ENCODE results near the gene CIB4.

CIB4 gene

GRCh38 chr2:26639685-26640243 is 1.4 kb downstream of the CIB4 start:
- DNase-seq: no peak

DNA sequence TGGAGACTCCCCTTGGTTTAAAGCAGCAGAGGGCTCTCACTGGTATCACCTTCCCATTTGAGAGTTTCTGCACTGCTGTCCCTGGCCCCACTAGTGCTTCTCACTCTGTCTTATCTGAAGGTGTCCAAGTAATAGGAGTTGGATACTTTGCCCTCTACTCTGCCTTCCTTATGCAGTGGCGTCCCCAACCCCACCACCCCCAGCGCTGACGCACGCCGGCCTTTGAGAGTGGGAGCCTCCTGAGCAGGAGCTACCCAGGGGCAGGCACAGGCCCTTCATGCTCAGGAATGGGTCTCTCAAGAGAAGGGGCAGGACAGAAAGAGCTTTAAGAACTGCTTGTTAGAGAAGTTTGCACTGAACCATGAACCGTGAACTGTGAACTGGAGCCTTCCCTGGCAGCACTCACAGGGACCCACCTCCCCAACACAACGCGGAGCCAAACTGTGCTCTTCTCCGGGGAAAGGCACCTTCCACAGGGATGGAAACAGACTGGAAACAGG is 3.3 kb downstream of the CIB4 start:
- no peak for DNase-seq

- DNase-seq: no peak
Observed at GRCh38 chr2:26636935-26637334, 4.2 kb downstream of the CIB4 start.

GRCh38 chr2:26635401-26635800 is 5.8 kb downstream of the CIB4 start:
- no peak for DNase-seq

DNA sequence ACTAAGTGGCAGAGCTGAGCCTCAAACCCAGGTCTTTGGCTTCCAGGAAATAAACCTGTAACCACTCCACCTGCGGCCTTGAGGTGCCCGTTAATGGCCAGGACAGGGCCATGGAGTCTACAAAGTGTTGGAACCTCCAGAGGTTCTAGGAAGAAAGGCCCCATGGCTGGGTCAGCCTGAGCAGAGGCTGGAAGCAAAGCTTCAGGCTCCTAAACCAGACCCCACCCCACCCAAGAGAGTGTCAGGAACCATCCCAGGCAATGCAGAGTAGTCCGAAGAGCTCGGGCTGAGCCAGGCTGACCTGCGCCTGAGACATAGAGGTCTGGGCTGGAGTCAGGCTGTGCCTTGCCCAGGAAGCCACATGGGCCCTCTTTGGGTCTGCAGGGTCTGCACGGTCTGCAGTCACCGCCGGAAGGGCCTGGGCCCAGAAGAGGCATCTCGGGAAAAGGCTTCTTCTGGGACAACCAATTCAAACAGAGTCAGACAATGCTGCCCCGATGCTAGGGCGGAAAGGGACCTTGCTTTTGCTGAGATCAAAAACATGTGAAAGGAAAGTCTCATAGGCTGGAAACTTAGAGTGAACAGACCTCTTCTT is 6.4 kb downstream of the CIB4 start:
- no peak for DNase-seq

DNA sequence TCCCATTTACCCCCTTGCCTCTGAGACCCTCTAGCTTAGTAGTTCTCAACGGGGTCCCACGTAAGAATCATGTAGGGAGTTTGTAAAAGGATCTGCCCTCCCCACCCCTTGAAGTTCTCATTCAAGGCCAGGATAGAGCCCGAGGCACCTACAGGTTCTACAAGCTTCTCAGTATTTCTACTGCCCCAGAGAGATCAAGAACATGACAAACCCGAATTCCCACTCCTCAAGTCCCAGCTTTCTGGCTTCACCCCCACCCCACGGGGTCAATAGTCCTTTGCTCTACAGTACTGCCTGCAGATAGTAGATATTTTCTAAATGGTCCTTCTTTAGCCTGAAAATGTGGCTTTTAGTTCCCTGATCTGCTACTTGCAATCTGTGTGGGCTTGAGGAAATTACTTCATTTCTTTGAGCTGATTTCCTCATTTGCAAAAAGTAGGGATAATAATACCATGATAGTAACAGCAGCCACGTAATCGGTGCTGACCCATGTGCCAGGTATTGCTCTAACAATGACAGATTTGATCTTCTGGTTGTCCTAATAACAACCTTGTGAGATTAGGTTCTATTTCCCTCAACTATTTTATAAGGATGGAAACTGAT is 7.1 kb downstream of the CIB4 start:
- no peak for DNase-seq

DNA sequence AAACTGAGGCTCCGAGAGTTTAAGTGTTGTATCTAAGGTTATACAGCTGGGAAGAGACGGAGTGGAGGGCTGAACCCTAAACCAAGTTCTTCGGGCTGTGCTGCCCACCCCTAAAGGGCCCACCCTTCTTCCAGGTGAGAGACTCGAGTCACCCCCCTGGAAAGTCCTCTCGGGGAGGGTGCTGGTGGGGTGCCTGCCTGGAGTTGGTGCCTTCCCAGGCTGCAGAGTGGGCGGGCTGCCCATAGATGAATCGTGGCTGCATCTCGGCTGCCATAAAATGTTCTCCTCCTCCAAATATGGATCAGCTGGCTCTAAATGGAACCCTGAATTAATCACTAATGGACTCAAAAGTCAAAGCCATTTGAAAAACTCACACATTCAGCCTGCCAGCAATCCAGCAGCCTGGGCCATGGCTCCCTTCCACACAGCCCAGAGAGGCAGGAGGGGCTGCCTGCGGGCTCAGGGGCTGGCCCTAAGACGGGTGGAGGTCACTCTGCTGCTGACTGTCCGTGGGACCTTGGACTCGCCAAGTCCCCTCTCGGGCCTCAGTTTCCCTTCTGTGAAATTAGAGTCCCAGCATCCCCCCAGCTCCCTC is 7.7 kb downstream of the CIB4 start:
- DNase-seq: no peak

GRCh38 chr2:26632624-26633185 is 8.5 kb downstream of the CIB4 start:
- DNase-seq: no peak

GRCh38 chr2:26631401-26632170 is 9.6 kb downstream of the CIB4 start:
- no peak for DNase-seq

DNA sequence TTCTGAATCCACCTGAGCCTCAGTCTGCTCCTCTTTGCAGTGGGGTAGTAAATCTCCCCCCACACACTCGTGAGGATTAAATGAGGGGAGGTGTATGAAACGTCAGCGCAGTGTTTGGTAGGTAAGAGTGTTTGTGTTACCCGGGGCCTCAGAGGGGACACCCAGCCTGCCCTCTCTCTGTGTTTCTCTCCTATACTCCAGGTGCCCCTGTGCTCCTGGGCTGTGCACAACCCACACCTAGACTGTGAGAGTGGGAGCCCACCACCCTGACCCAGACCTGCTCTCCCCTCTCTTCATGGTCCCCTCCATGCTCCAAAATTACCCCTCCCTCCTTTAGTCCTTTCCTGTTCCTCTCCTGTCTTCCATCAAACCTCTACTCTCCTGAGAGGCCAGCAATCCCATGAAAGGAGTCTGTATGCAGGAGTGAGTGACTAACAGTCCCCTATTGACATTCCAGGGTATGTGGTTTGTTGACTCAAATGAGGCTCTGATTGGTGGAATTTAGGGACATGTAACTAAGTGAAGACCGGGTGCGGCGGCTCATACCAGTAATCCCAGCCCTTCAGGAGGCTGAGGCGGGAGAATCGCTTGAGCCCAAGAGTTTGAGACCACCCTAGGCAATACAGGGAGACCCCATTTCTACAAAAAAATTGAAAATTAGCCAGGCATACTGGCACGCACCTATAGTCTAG is 10.4 kb downstream of the CIB4 start:
- DNase-seq: no peak

DNA sequence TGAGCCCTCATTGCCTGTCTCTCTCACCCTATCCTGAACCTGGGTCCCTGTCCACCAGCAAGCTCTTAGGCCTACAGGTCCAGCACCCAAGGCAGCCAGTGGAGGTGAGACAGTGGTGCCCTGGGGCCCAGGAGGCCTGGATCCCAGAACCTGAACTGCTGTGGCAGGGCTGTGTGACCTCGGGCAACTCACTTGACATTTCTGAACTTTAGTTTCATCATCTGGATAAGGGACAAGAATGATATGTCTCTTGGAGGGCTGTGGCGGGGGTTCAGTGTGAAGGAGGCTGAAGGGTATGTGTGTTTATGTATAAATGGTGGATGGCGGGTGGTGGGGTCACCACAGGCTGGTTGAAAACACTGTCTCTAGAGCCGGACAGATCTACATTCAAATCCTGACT is 10.9 kb downstream of the CIB4 start:
- no peak for DNase-seq

GRCh38 chr2:26629751-26630150 is 11.4 kb downstream of the CIB4 start:
- DNase-seq: no peak

DNA sequence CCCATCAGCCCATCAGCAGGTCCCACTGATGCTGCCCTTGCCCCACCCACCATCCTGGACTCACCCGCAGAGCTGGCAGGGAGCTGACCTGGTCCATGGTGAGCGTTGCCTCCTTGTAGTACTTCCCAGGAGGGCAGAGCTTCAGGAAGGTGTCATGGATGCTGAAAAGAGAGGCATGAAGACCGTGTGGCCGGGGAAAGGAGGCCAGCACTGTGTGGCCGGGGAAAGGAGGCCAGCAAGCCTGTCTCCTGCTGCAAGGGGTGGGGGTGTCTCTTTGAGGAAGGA is 11.9 kb downstream of the CIB4 start:
- no peak for DNase-seq

DNA sequence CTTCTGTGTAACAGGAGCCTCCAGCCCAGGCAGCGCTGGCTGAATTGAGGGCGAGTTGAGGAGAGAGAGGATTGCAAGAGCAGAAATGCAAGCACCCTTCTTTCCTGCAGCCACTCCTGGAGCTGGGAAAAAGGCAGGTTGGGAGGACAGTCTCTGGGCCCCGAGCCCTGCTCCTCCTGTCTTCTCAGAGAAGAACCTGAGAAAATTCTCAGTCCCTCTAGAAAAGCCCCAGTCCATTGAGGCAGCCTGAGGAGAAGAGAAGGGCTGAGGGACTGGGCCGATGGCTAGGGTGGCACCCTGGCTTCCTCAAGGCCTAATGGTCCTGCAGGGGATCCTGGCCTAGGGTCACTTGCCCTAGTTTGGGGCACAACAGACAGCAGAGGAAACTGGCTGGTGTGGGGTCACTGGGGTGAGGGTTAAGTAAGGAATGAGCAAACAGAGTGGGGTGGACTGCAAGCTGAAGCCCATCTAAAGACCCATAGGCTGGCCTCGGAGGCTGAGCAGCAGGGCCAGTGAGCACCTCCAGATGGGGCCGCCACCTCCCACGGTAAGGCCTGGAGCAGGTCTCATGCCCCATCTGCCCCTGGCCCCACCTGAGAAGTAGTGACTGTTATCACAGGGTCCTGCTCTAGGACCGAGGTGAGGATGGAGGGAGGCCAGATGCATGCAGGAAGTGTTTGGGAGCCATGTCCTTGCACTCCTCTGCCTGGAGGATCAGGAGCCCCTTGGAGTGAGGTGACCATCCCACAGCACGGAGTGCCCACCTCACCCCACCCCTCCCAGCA is 12.4 kb downstream of the CIB4 start:
- DNase-seq: no peak

GRCh38 chr2:26627350-26628105 is 13.6 kb downstream of the CIB4 start:
- DNase-seq: no peak

DNA sequence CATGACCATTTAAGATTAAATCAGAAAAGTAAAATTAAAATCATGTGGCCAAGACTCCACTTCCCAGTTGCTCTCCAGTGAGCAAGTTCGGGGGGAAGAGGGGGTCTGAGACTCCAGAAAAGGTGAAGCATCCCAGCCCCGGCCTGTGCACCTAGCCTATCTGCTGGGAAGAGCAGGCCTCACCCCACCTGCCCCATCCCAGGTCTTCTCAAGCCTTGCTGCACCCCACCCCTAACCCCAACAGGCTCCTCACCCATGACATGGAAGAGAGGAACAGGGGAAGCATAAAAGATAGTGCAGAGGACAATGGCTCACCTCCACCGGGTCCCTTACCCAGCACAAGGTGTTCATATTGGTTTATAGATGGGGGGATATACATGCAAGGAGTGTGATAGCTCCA is 14.6 kb downstream of the CIB4 start:
- no peak for DNase-seq

DNA sequence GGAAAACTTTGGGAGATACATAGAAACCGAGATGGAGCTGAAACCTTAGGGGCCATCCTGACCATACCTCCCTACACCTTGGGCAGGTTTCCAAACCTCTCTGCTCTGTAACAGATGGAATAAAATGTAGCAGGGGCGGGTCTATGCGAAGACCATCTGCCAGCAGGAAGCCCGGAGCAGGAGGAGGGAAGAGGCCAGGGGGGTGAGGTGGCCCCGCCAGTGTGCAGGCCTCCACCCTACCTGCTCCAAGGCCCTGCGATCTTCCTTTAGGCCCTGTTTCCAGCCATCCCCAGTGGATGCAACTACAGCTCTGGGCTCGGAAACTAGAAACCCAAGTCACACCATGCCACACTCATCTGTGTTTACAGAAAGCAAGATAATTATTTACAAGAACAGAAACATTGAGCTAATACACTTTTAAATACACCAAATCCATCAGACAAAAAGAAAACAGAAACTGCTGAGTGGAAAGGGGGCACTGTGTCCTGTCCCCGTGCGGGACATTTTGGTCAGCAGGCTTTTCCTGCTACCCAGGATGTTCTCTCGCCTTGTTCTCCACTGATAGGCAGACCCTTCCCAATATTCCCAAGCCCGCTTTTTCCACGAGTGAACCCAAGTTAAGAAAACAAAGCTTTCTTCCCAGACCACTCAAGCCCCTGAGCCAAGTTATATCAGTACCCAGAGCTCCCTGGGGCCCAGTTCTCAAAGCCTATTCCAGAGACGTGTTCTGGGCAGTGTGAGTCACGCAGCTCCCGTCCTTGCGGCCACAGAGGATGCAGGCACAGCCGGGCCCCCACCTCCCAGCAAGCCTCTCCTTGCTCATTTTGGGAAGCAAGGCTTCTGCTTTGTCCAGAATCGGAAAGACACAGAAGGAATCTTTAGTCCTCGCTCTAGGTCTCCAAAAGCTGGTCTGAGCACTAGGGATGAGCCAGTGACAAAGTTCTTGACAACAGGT is 17.3 kb downstream of the CIB4 start:
- DNase-seq: no peak

DNA sequence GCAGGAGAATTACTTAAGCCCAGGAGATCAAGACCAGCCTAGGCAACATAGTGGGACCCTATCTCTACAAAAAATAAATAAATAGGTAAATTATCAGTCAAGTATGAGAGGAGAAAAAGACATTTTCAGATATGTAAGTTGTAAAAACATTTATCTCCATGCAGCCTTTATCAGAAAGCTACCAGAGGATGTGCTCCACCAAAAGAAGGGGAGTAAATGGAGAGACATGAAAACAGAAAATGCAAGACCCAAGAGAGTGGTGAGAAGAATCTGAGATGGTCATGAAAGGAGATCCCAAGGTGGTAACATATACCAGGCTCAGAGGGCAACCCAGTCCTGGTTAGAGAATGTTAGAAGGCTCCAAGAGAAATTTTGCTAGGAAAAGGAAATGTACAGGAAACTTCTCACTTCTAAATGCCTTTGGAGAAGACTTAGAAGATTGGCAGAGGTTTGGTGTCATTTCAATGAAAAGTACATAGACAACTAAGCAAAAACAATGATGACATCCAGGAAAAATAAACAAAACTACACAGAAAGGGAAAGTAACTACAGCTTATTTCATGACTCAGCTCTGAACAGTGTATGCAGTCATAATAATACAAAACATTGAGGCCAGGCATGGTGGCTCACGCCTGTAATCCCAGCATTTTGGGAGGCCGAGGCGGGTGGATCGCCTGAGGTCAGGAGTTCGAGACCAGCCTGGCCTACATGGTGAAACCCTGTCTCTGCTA is 19.5 kb downstream of the CIB4 start:
- no peak for DNase-seq

DNA sequence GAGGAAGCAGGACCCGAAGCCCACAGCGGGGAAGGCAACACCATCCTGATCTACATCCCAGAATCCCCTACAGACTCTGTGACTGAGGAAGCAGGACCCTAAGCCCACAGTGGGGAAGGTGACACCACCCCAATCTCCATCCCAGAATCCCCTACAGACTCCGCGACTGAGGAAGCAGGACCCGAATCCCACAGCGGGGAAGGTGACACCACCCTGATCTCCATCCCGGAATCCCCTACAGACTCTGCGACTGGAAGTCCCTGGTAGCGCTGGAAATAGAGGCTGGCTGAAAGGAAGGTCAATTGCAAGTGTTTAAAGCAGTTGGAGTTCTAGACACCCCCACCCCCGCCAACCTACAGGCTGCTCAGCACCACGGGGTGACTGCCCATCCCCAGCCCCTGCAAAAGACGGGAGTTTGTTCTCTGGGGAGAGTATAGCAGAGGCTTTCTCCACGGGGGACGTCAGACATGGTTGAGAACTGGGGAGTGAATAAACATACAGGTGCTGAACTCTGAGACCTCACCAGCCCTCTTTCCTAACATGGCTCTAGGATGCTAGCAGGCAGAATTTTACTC is 21.0 kb downstream of the CIB4 start:
- no peak for DNase-seq

All from cortex of kidney (tissue), 1 donor.